GM18505 (cell line): Measurements from ENCODE around the gene IL13RA1.
"Not testable (repeated sequence)": the region's sequence is repeated elsewhere in the genome, so short reads cannot be mapped to it uniquely, and the experiment has no call there.

Experiments used
- ATAC-seq: cut with Tn5 transposase; IDR thresholded peaks from one replicate; pipeline ENCODE4 v1.9.1; 2021; ENCODE audit not compliant: unreplicated experiment
- POLR2A ChIP-seq: IDR thresholded peaks from 4 replicates; pipeline ENCODE4 v1.6.1; 2011; ENCODE audit warnings: borderline replicate concordance; ENCODE audit not compliant: insufficient read depth, insufficient read length; ENCODE audit errors: extremely low read depth

The IL13RA1 gene

GRCh38 chrX:118772051-118772450 is 44.6 kb downstream of the IL13RA1 start:
- no peak for ATAC-seq
- no peak for TF ChIP-seq POLR2A

- no peak for ATAC-seq
- no peak for TF ChIP-seq POLR2A
Measured at GRCh38 chrX:118773782-118774181, 46.4 kb downstream of the IL13RA1 start.

DNA sequence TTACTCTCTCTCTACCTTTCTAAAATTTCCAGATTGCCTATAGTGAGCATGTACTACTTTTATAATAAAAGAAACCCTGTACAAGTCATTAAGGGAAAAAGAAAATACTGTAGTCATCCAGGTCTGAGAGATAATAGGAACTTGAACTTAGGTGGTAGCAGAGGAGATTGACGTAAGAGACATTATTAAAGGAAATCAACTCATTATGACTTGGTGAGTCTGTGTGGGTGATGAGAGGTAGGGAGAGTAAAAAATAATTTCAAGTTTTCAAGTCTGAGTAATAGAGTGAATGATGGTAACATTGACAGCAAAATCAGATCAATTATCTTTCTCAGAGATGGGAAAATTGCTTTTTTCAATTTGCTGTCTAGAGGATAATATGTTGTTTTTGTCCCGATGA is 52.2 kb downstream of the IL13RA1 start:
- no peak for ATAC-seq
- TF ChIP-seq POLR2A: no peak

DNA sequence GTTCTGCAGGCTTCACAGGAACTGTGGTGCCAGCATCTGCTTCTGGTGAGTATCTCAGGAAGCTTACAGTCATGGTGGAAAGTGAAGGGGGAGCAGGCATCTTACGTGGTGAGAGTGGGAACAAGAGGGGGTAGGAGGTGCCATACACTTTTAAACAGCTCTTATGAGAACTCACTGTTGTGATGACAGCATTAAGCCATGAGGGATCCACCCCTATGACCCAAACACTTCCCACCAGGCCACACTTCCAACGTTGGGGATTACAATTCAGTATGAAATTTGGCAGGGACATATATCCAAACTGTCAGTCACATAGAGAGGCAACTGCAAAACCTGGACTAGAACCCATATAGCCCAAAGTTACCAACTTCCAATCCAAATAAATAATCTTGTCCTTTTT is 53.1 kb downstream of the IL13RA1 start:
- ATAC-seq: no peak
- TF ChIP-seq POLR2A: no peak

DNA sequence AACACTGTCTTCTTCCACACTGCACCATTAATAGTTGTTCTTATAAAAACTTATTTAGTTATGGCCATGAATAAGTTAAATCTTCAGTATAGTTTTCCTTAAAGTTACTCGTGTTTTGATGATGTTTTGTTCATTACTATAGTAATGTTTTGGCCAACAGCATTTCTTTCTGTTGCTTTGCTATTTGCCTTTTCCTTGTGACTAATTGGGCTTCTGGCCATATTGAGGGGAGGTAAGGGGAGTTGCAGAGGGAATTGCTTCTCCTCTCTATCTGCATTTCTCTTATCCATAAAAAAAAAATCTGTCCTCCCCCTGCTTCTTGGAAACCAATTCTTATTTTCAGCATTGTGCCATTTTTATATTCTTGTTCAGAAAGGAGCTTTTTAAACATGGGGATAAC is 53.5 kb downstream of the IL13RA1 start:
- ATAC-seq: no peak
- TF ChIP-seq POLR2A: no peak

DNA sequence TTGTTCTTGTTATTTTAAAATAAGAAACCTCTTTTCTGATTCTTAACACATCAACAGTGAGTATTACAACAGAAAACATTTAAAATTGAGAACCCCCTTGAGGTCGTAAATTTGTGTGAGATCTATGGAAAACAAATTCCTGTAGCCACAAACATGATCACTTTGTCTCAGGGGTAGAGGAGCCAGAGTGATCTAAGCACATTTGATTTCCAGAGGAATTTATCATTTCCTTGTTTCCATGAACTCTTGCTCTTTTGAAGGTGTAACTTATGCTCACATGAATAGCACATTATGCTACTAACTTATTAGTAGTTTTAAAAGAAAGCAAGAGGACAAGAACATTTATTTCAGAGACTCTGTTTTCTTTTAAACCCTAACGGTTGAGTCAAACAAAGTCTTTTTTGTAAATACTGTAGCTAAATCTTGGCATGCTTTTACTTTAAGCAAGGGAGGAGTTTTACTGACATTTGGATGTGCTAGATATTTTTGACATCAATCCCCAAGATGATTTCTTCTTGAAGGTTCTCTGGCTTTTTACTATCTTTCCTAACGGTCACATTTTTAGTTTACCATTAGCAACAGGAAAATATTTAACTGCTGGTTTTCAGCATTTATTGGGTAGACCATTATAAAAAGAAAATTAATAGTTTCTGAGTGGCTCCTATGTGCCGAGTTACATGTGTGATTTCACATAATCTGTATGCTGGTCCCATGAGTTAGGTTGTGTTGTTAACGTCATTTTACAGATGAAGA is 68.3 kb downstream of the IL13RA1 start:
- ATAC-seq: no peak

GRCh38 chrX:118802857-118803256 is 75.5 kb downstream of the IL13RA1 start:
- no peak for ATAC-seq
- TF ChIP-seq POLR2A: no peak

More for the DNA sequence above, 68.3 kb downstream of the IL13RA1 start:
- TF ChIP-seq POLR2A: no peak

DNA sequence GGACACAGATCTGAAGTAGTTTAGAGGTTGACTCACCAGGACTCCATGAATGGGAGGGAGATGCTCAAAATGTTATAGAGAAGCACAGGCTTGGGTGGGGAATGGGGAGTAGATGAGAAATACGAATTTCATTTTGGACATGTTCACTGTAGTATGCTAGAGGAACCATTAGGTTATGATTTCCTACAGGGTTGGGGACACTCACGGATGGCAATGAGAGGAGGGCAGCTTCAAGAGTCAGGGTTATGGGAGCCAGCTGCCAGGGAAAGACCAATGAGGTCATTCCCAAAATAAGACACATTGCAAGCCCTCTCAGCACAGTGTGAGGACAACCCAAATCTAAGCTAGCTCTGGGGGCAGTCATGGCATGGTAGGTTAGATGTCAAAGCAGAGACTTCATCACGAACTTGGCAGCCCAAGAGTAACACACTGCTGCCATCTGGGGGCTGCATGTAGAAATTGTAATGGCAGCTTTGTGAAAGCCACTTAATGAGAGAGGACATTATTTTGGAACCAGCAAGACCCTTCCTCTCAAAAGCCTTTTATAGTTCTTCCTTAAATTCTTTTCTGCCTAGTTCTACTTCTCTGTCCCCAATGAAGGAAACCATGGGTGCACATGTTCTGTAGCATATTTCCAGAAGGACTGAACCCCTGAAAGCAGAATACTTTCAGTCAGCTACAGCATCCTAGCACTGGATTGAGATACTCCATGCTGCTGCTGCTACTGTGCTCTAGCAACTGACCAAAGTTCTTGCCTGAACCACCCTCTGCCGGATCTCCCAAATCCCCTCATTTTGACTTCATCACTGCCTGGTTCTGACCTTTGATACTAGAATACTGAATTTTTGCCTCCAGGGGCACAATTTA is 80.0 kb downstream of the IL13RA1 start:
- ATAC-seq: no peak
- no peak for TF ChIP-seq POLR2A

GRCh38 chrX:118817257-118817656 is 89.9 kb downstream of the IL13RA1 start:
- ATAC-seq: not testable (repeated sequence)

DNA sequence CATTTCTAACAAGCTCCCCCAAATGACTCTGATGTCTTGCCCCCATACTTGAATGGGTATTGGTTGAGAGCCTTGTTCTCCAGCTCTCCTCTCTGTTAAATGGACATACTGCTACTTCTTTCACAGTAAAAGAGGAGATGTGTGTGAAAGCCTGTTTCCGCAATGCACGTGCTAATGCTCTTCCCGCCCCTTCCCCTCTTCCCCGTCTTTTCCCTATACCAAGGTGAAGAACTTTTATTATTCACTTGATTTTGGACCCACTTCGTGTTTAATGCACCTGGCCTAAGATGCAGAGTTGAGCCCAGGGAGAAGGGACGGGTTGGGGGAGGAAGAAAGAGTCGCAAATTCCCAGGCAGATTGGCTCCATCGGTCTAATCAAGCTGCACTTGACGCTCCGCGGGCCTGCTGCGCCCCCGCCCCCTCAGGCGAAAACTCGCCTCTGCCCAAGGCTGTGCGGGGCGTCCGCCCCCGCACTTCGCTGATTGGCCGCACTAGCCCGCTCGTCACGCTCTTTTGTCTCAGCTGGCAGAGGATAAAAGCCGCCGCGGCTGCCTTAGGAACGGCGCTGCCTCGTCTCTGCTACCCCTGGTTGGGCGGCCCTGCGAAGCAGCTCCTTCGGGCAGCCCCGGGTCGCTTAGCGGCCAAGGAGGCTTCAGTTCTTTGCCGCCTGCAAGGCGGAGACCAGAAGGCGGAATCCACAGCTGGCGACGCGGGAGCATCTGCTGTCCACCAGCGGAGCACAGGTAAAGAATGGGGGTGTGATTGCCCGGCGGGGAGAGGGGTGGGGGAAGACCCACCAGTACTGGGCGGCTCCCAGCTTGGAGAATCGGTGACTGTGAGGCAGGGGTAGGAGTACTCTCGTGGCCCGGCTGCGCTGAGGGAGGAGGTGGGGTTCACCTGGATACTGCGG is 96.1 kb downstream of the IL13RA1 start, which contains the start of gene ZCCHC12:
Gene ZCCHC12 (plus strand): TSS at position 562 of the 910 bp plus-strand sequence. CDS start 1,421 bp downstream, outside the sequence.
- TF ChIP-seq POLR2A: no peak
- peak; percentile 71 for ATAC-seq

GRCh38 chrX:118824173-118824730 is 96.8 kb downstream of the IL13RA1 start:
- ATAC-seq: no peak
- no peak for TF ChIP-seq POLR2A

DNA sequence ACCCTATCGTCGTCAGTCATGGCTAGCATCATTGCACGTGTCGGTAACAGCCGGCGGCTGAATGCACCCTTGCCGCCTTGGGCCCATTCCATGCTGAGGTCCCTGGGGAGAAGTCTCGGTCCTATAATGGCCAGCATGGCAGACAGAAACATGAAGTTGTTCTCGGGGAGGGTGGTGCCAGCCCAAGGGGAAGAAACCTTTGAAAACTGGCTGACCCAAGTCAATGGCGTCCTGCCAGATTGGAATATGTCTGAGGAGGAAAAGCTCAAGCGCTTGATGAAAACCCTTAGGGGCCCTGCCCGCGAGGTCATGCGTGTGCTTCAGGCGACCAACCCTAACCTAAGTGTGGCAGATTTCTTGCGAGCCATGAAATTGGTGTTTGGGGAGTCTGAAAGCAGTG is 97.8 kb downstream of the IL13RA1 start:
- no peak for ATAC-seq
- TF ChIP-seq POLR2A: no peak
